ENCODE data around the gene MRPL3. TPM values are rescaled to one million over a fixed set of nuclear protein-coding genes. Genes with fewer than 3 reads are reported as not detected.

The MRPL3 gene
- total RNA-seq, 1 experiment from 2014 or later = 126 TPM

- ChIA-PET POLR2A (no interaction called here), CTCF (no interaction called here)
- H3K9me3 ChIP-seq = no peaks in the 10 kb centered on the region
- Mint-ChIP-seq H3K4me3 (ENCODE audit: unreplicated experiment) (no peak overlapping the region), H3K27ac (ENCODE audit: unreplicated experiment) (no peak overlapping the region), H3K27me3 (ENCODE audit: insufficient read depth, unreplicated experiment) (peaks cover 9% of the 10 kb centered on the region), H3K4me1 (ENCODE audit: low read depth, unreplicated experiment) (no peaks in the 10 kb centered on the region), H3K36me3 (ENCODE audit: insufficient read depth, unreplicated experiment) (no peaks in the 10 kb centered on the region), H3K9me3 (ENCODE audit: unreplicated experiment) (no peaks in the 10 kb centered on the region)
- no peaks in the 10 kb centered on the region for H3K4me1 ChIP-seq
- no peak for DNase-seq
- H3K4me3 ChIP-seq (ENCODE audit: low read depth, low read length) = no peak overlapping the region
- H3K27me3 ChIP-seq (replicated peaks; ENCODE audit: control insufficient read depth, insufficient read depth, low read length) = no peaks in the 10 kb centered on the region
- H3K36me3 ChIP-seq (ENCODE audit: control insufficient read depth, insufficient read depth, low read length) = no peaks in the 10 kb centered on the region
- intact Hi-C loops (cut with micrococcal nuclease; ENCODE audit: unreplicated experiment) = no loop called here
- no peak for TF ChIP-seq CTCF (IDR thresholded peaks at IDR 0.05; ENCODE audit: insufficient read depth in 1 of 2, low read depth in 1 of 2, low read length in 1 of 2, severe bottlenecking in 1 of 2, unreplicated experiment in 1 of 2)
- BruUV-seq (replicated peaks) = no TSS peak
Observed at GRCh38 chr3:131532645-131533044, 29.9 kb upstream of the MRPL3 start.

- no TSS peak for BruUV-seq (replicated peaks)
- Histone ChIP-seq H3K4me3 (ENCODE audit: low read depth, low read length) (no peak overlapping the region), H3K9me3 (no peaks in the 10 kb centered on the region), H3K27me3 (replicated peaks; ENCODE audit: control insufficient read depth, insufficient read depth, low read length) (no peaks in the 10 kb centered on the region), H3K36me3 (ENCODE audit: control insufficient read depth, insufficient read depth, low read length) (no peaks in the 10 kb centered on the region), H3K4me1 (no peaks in the 10 kb centered on the region)
- H3K4me1 Mint-ChIP-seq (ENCODE audit: low read depth, unreplicated experiment) = no peaks in the 10 kb centered on the region
- CTCF ChIA-PET = no interaction called here
- TF ChIP-seq CTCF (IDR thresholded peaks at IDR 0.05; ENCODE audit: insufficient read depth in 1 of 2, low read depth in 1 of 2, low read length in 1 of 2, severe bottlenecking in 1 of 2, unreplicated experiment in 1 of 2) = no peak
- H3K27ac Mint-ChIP-seq (ENCODE audit: unreplicated experiment) = no peak overlapping the region
- H3K27me3 Mint-ChIP-seq (ENCODE audit: insufficient read depth, unreplicated experiment) = peaks cover 9% of the 10 kb centered on the region
- no peak overlapping the region for H3K4me3 Mint-ChIP-seq (ENCODE audit: unreplicated experiment)
- no peak for DNase-seq
- POLR2A ChIA-PET = no interaction called here
- intact Hi-C loops (cut with micrococcal nuclease; ENCODE audit: unreplicated experiment) = no loop called here
- H3K9me3 Mint-ChIP-seq (ENCODE audit: unreplicated experiment) = no peaks in the 10 kb centered on the region
- H3K36me3 Mint-ChIP-seq (ENCODE audit: insufficient read depth, unreplicated experiment) = no peaks in the 10 kb centered on the region
Observed at GRCh38 chr3:131530843-131531242, 28.1 kb upstream of the MRPL3 start.

- Mint-ChIP-seq H3K27me3 (ENCODE audit: insufficient read depth, unreplicated experiment) (peaks cover 9% of the 10 kb centered on the region), H3K27ac (ENCODE audit: unreplicated experiment) (no peak overlapping the region), H3K4me3 (ENCODE audit: unreplicated experiment) (no peak overlapping the region), H3K36me3 (ENCODE audit: insufficient read depth, unreplicated experiment) (no peaks in the 10 kb centered on the region), H3K9me3 (ENCODE audit: unreplicated experiment) (no peaks in the 10 kb centered on the region), H3K4me1 (ENCODE audit: low read depth, unreplicated experiment) (no peaks in the 10 kb centered on the region)
- intact Hi-C loops (cut with micrococcal nuclease; ENCODE audit: unreplicated experiment) = no loop called here
- Histone ChIP-seq H3K27me3 (replicated peaks; ENCODE audit: control insufficient read depth, insufficient read depth, low read length) (no peaks in the 10 kb centered on the region), H3K9me3 (no peaks in the 10 kb centered on the region), H3K4me1 (no peaks in the 10 kb centered on the region), H3K36me3 (ENCODE audit: control insufficient read depth, insufficient read depth, low read length) (no peaks in the 10 kb centered on the region), H3K4me3 (ENCODE audit: low read depth, low read length) (no peak overlapping the region)
- ChIA-PET POLR2A (no interaction called here), CTCF (no interaction called here)
- no peak for DNase-seq
- no peak for TF ChIP-seq CTCF (IDR thresholded peaks at IDR 0.05; ENCODE audit: insufficient read depth in 1 of 2, low read depth in 1 of 2, low read length in 1 of 2, severe bottlenecking in 1 of 2, unreplicated experiment in 1 of 2)
- BruUV-seq (replicated peaks) = no TSS peak
Observed at GRCh38 chr3:131530388-131530787, 27.6 kb upstream of the MRPL3 start.

Measured in Caco-2 (cell line).